AG08396 (cell line): ENCODE results near the gene NPDC1.

ENCODE experiments used
- DNase-seq: peaks from one replicate; pipeline ENCODE4 v3.0.0; 2012; ENCODE audit warnings: low spot score, mixed read lengths

The NPDC1 gene, protein sequence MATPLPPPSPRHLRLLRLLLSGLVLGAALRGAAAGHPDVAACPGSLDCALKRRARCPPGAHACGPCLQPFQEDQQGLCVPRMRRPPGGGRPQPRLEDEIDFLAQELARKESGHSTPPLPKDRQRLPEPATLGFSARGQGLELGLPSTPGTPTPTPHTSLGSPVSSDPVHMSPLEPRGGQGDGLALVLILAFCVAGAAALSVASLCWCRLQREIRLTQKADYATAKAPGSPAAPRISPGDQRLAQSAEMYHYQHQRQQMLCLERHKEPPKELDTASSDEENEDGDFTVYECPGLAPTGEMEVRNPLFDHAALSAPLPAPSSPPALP

DNA sequence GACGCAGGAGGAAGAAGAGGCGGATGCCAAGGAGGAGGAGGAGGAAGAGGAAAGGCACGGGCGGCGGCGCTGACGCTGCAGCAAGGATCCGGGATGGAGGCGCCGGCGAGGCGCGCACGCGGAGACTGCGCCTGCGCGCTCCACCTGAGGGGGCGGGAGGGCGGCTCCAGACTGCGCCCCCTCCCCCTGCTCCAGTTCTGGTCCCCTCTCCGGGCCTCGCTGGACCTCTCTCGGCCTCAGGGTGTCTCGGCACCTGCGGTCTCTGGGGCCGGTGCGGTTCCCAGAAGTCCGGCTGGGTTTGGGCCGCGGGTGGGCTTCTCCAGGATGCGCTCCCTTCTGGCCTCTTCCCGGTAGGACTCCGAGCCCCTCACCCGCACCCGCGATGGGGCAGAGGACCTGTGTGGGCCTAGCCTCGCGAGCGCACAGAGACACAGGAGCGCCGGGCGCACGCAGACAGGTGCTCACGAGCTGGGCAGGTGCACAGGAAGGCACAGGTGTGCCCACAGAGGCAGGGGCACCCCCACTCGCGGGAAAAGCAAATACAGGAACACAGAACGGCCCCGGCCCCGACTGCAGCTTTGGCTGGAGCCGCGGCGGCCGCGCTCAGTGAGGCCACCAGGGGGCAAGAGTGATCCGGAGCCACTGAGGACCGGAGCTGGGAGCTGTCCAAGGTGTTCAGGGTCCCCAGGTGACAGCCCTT, at the start of gene NPDC1:
Gene NPDC1, minus strand, starts transcription at position 90 of the 700 bp plus-strand sequence. CDS start 188 bp downstream, outside the sequence.
- DNase-seq, result peak; percentile 94

- no peak for DNase-seq
Measured at GRCh38 chr9:137089232-137089947, 43.4 kb upstream of the NPDC1 start.

- DNase-seq, result no peak
Measured at GRCh38 chr9:137088121-137088520, 42.1 kb upstream of the NPDC1 start.

DNA sequence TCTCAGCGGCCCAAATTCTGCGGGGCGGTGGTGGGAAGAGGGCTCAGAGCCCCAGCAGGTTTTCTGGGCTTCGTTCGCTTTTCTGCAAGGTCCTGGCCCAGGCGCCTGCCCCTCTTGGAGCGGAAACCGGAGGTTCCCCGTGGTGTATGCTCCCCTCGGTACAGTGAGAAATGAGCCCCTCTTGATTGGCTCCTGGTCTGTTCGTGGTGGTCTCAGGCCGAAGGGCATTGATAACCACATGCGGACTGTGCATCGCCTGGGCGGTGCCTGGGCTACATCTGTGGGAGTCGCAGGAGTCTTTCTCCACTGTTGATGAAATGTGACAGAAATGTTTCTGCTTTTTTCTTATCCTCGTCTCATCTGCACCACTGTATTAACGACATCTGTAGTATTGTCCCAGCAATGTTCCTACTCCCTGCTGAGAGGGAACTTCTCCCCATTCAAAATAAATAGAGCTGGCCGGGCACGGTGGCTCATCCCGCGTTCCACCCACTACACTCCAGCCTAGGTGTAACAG, 41.5 kb upstream of the NPDC1 start:
- DNase-seq, result no peak

DNA sequence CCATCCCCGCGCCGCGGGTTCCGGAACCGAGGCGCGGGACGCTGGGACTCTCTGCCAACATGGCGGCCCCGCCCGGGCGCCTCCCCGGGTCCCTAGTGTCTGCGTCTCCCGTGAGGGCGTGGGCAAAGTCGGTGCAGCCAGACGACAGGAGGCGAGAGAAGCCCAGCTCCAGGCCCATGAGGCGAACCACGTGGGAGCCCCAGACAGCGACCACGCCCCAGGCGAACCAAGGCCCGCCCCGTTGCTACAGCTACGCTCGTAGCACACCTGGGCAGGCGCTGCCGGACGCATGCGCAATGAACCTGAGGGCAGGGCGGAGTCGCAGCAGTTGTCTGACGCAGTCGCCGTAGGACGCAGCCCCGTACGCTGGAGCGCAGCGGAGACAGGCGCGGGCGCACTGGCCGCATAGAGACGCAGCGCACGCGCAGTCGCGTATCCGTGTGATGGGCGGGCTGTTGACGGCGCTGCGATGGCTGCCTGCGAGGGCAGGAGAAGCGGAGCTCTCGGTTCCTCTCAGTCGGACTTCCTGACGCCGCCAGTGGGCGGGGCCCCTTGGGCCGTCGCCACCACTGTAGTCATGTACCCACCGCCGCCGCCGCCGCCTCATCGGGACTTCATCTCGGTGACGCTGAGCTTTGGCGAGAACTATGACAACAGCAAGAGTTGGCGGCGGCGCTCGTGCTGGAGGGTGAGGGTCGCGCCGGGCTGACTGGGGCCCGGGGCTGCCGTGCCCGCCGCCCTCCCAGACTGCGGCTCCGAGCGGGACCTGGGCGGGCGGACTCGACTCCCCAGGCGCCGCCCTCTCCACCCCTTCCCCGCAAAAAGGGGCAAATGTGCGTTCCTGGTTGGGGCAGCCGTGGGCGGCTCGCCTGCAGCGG, 40.8 kb upstream of the NPDC1 start, which contains the start of gene MAN1B1:
Gene MAN1B1, plus strand, starts transcription at position 455 of the 878 bp plus-strand sequence. Its CDS starts 15 bp downstream, at position 470.
- DNase-seq, result peak; percentile 100

DNA sequence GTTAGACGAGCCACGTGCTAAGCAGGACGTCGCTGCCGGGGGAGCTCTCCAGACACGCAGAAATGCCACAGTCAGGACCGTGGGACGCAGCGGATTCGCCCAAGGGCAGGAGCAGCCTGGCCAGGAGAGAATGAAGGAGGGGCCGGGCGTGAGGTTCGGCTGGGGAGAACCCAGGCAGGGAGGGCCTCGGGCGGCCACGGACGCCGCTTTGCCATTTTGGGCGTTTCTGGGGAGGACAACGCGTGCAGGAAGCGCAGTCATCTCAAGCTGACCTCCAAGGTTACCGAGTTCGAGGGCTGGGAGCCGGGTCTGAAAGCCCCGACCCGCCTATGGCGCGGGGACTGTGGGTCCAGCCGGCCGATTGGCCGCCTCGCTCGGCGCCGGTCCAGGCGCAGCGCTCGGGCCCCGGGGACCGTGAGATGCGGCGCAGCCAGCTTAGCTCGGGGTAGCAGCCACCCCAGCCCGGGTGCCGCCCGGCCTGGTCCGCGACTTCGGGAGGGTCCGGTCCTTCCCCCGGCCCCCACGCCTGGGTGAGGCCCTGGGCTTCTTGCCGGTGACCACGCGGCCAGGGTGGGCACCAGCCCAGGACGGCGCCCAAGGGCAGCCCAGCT, 40.0 kb upstream of the NPDC1 start:
- peak; percentile 63 for DNase-seq

GRCh38 chr9:137084526-137084925, 38.5 kb upstream of the NPDC1 start:
- no peak for DNase-seq

DNA sequence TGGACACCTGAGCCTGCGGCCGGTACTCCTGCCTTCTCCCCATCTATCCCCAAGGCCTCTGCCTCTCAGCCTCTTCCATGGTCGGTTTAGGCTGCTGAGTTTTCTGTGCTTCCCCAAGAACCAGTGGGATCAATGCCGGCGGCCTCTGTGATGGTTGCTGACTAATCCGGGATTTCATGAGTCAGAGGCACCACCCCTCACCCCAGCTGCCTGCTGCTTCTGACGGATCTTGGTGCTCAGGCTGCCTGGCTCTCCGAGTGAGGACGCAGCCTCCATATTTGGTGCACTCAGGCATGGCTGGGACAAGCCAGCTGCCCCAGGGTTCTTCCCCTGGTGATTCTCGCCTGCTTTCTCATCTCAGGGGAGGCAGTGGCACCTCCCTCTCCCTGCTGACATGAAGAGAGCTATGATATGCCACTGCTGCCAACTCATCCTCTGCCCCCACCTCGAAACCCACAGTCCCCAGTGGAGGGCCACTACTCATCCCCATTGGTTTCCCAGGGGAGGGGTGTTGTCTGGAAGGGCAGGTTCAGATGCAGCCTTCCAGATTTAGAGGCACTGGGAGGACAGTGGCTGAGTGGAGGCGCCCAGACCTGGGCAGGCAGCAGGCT, 37.5 kb upstream of the NPDC1 start:
- DNase-seq, result peak; percentile 89

DNA sequence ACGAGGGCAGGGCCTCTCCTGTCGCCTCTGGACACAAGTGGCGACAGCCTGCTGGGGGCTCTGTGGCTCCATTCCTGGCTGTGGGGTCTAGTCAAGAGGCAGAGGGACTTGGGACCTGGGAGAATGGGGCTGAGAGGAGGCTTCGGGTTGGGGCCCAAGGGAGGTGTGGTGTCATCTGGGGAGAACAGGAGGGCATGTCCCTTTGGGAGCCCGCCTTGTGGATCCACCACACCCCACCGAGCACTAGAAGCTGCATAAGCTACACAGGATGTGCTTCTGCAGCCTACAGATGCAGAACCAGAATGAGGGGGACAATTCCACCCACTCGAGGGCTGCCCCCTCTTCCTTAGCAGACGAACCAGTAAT, 36.9 kb upstream of the NPDC1 start:
- no peak for DNase-seq

GRCh38 chr9:137082222-137082924, 36.4 kb upstream of the NPDC1 start:
- no peak for DNase-seq

GRCh38 chr9:137080260-137081122, 34.5 kb upstream of the NPDC1 start:
- DNase-seq, result no peak

DNA sequence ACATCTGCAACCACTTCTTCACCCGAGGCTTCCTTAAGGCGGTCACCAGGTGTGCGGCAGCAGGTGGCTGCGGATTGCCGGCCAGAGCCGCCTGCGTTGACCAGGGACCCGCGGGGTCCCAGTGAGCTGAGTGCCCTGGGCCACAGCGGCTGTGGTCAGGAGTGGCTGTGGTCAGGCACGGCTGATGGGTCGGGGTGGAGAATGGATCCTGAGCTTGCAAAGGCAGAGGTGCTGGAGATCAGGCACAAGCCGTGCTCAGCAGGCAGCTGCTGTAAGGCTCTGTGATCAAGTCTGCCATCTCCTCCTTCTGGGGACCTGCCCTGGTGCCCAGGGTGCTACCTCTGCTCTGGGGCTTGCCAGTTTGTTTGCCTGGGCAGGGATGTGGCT, 33.4 kb upstream of the NPDC1 start:
- no peak for DNase-seq

DNA sequence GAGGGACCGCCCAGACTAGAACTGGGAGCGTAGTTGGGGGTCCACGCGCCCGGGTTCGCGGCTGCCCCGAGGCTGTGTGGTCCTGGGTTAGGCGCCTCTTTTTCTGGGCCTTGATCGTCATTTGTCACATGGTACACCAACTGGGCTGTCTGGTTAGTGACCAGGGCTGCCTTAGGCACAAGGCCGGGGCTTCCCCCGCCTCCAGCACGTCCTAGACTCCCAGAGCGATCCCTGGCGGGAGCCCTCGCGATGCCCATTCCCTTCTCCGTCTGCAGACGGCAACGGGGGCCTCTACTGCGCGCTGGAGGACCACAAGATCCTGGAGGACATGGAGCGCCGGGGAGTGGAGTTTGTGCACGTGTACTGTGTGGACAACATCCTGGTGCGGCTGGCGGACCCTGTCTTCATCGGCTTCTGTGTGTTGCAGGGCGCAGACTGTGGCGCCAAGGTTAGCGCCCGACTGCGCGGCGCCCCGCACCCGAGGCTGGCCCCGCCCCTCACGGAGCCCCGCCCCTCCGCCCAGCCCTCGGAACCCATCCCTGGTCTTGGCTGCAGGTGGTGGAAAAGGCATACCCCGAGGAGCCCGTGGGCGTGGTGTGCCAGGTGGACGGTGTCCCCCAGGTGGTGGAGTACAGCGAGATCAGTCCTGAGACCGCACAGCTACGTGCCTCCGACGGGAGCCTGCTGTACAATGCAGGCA, 32.9 kb upstream of the NPDC1 start:
- DNase-seq, result no peak

- DNase-seq, result no peak
Measured at GRCh38 chr9:137077758-137078693, 32.0 kb upstream of the NPDC1 start.

DNA sequence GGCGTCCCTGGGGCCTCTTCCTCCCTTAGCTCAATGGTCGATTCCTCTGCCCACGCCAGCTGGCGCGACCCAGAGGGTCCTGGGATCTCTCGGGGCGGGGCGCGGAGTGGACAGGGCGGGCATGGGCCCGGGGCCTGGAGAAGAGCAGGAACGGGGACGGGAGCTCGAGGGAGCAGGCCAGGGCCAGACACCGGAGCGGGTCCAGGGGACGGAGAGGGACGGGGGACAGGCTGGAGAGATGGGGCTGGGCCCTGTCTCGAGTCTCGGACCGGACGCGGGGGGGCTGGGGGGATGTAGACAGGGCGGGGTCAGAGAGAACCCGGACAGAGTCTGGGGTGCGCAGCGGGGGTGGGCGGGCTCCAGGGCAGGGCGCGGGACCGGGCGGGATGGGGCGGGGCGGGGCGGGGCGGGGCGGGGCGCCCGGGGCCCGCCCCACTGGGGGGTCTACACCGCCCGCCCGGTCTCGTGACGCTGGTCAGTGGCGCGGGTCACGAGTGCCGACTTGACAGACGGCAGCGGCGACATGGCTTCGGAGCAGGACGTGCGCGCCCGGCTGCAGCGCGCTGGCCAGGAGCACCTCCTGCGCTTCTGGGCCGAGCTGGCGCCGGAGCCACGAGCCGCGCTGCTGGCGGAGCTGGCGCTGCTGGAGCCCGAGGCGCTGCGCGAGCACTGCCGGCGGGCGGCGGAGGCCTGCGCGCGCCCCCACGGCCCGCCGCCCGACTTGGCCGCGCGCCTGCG, 31.2 kb upstream of the NPDC1 start, which contains the start of gene UAP1L1:
Gene UAP1L1, plus strand, starts transcription at position 508 of the 738 bp plus-strand sequence. Its CDS starts 16 bp downstream, at position 524.
- DNase-seq, result peak; percentile 89

DNA sequence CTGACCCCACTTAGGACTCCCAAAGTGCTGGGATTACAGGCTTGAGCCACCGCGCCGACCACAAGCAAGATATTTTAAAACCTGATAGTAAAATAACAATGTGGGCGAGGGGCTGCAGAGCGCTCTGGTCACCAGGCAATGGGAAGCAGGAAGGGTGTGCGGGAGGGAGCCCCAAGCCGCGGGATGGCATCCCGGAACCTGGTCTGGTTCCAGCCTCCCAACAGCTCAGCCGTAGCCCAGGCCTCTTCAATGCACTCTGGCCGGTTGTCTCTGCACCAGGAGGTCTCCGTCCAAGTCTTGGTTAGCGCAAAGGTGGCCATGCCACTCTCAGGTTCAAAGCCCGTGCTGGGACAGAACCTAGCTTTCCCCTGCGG, 30.6 kb upstream of the NPDC1 start:
- DNase-seq, result no peak
